AG04450 (cell line): ENCODE results near the gene ZNF254. TPM values are rescaled to one million over a fixed set of nuclear protein-coding genes. Genes with fewer than 3 reads are reported as not detected.

Experiments used
- CTCF ChIA-PET: fragments of 300-600, 350-600 bp; formaldehyde crosslinking; extraction: SDS; loops from one replicate; lab custom pipeline; 2022; ENCODE audit warnings: antibody characterized with exemption, inconsistent platforms; lab: Charles Lee
- POLR2A ChIA-PET: fragments of 350-600 bp; formaldehyde crosslinking; extraction: SDS; loops from one replicate; lab custom pipeline; 2021; ENCODE audit warnings: antibody characterized with exemption, inconsistent platforms; lab: Yijun Ruan, JAX
- DNase-seq: peaks from one replicate; pipeline ENCODE4 v3.0.0-alpha.2; 2011; ENCODE audit warnings: low read depth, low spot score
- H3K27ac ChIP-seq: one replicate; pipeline ENCODE4 v1.5.1; 2012; ENCODE audit warnings: low read depth, low read length, control low read depth
- H3K27me3 ChIP-seq: one replicate; pipeline ENCODE4 v1.6.0; 2012; ENCODE audit warnings: low read length; ENCODE audit not compliant: control insufficient read depth, insufficient read depth
- H3K4me3 ChIP-seq: 2 replicates; pipeline ENCODE4 v1.5.1; 2011; ENCODE audit warnings: mild to moderate bottlenecking, low read depth, low read length, control low read depth
- H3K9me3 ChIP-seq: 2 replicates; pipeline ENCODE4 v1.5.1; 2012; ENCODE audit warnings: low read length; ENCODE audit not compliant: control insufficient read depth, insufficient read depth
- CTCF ChIP-seq: IDR thresholded peaks from 2 replicates; pipeline ENCODE4 v1.5.1; 2011; ENCODE audit warnings: low read depth, low read length, control low read depth, inconsistent platforms
- polyA plus RNA-seq: library from polyadenylated mRNA; depleted of rRNA; stranded (reverse); fragments of >200 nt; gene quantifications from 2 replicates; pipeline ENCODE4 v1.2.3, GENCODE V29; 2011

The ZNF254 gene
- polyA plus RNA-seq, 1 experiment, result 11.4 TPM

- DNase-seq, result no peak
- H3K27me3 ChIP-seq, result no peaks in the 10 kb centered on the region
- POLR2A ChIA-PET, result no interaction called here
- no peak overlapping the region for H3K4me3 ChIP-seq
- no peaks in the 10 kb centered on the region for H3K9me3 ChIP-seq
- no peak overlapping the region for H3K27ac ChIP-seq
- CTCF ChIA-PET, result no interaction called here
- no peak for TF ChIP-seq CTCF
Observed at GRCh38 chr19:24049537-24049936, 37.5 kb upstream of the ZNF254 start.

GRCh38 chr19:24051516-24051915 lies 35.5 kb upstream of the ZNF254 start:
- POLR2A ChIA-PET, result interaction anchor here (0.6 kb wide), 1 partner anchor 9 kb away, joined by 3 read pairs; no protein-coding TSS in a partner anchor
- no peak for TF ChIP-seq CTCF
- CTCF ChIA-PET, result no interaction called here

GRCh38 chr19:24052811-24053210 lies 34.2 kb upstream of the ZNF254 start:
- no peak for TF ChIP-seq CTCF
- ChIA-PET POLR2A (no interaction called here), CTCF (no interaction called here)
- no peaks in the 10 kb centered on the region for H3K27me3 ChIP-seq
- H3K9me3 ChIP-seq, result no peaks in the 10 kb centered on the region
- H3K27ac ChIP-seq, result no peak overlapping the region
- H3K4me3 ChIP-seq, result no peak overlapping the region
- DNase-seq, result no peak

More at GRCh38 chr19:24051516-24051915, 35.5 kb upstream of the ZNF254 start:
- no peaks in the 10 kb centered on the region for H3K27me3 ChIP-seq
- H3K9me3 ChIP-seq, result no peaks in the 10 kb centered on the region
- no peak overlapping the region for H3K27ac ChIP-seq
- DNase-seq, result no peak
- no peak overlapping the region for H3K4me3 ChIP-seq

GRCh38 chr19:24053601-24054000 lies 33.4 kb upstream of the ZNF254 start:
- DNase-seq, result no peak
- CTCF ChIA-PET, result no interaction called here
- Histone ChIP-seq H3K9me3 (no peaks in the 10 kb centered on the region), H3K27ac (peak overlapping the region; percentile 65), H3K4me3 (no peak overlapping the region), H3K27me3 (no peaks in the 10 kb centered on the region)
- no peak for TF ChIP-seq CTCF
- POLR2A ChIA-PET, result no interaction called here

GRCh38 chr19:24054044-24054935 lies 32.7 kb upstream of the ZNF254 start:
- TF ChIP-seq CTCF, result no peak

More at GRCh38 chr19:24054044-24054935, 32.7 kb upstream of the ZNF254 start:
- CTCF ChIA-PET, result no interaction called here
- Histone ChIP-seq H3K27ac (peak overlapping the region; percentile 65), H3K27me3 (no peaks in the 10 kb centered on the region), H3K9me3 (no peaks in the 10 kb centered on the region), H3K4me3 (no peak overlapping the region)
- POLR2A ChIA-PET, result no interaction called here
- DNase-seq, result peak; percentile 58
